Hematopoietic multipotent progenitor cell treated with erythropoietin and hydrocortisone succinate and interleukin-3 and kit ligand, for 6 days (in vitro differentiated cells): ENCODE measurements around the gene PRDM5.

Source experiments
- DNase-seq: peaks from one replicate; pipeline ENCODE4 v3.0.0-alpha.2; 2015

PRDM5 gene

DNA sequence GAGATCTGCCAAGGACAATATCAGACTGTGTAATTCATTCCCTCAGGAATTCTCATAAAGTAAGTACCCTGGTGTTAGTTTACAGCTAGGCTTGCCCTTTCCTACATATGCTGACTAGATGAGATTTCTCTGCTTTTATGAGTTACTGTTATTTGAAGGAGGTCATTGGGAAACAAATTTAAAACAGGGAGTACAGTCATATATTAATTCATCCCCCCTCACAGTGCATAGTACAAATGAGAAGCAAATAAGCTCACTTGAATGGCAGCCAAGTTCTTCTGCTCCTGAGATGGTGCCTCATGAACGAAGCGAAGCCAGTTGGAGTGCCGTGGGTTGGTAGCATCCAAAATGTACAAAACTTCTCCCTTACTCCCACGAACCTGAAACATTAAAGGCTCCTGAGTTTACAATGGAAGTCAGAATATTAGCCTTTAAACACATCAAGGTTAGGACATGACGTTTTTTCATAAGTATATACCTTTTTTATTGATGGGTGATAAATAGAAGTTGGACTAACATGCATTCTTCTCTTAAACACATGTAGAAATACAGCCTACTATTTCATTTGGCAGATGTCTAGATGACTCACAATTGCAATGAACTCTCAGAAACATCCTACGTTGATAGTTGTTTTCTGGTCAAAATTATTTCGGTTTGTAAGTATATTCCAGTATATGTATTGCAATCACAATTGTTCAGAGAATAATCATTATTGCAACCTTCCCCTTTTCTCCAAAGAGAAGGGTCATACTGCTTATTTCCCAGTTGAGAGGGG lies 69.2 kb downstream of the PRDM5 start:
- no peak for DNase-seq

DNA sequence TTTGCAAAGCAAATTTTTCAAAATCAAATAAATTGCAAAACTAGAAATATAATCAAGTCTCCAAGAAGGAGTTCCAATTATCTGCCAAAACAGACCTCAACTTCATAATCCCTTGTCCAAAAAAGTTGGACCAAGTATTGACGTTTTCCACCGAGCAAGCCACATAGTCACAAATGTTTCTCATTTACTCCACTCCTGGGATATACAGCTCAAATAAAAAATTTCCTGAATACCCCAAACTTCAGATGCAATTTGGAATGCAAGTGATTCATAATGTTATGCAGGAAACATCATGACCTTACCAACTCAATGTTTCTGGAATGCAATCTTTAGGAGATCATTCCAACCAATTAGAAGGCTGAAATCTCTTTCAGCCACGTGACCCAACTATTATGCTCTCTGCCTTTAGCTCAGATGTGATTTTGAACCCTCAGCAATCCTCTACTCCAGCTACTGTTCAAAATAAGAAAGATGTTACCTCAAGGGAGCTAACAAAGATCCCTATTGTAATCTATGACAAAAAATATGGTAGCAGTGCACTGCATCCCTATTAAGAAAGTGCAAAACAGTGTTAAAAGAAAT lies 72.4 kb downstream of the PRDM5 start:
- no peak for DNase-seq

DNA sequence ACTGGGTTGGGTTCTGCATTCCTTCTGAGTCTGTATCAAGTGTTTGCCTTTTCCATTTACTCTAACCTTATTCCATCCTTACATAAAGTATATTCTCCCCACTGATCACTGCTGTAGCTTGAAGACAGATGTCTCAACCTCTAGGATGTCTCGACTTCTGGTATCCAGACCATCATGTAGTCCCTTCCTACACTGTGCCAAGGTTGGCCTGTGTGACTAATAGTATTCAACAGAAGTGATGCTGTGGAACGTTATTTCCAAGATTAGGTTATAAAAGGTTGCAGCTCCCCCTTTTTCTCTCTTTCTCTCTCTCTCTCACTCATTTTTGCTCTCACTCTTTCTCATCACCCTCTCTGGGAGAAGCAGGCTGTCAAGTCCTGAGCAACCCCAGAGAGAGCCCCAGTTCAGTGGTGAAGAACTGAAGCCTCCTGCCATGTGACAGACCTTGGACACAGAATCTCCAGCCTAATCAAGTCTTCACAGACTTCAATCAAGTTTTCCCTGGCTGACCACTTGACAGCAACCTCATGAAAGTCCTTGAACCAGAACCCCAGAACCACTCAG lies 75.4 kb downstream of the PRDM5 start:
- DNase-seq = no peak

DNA sequence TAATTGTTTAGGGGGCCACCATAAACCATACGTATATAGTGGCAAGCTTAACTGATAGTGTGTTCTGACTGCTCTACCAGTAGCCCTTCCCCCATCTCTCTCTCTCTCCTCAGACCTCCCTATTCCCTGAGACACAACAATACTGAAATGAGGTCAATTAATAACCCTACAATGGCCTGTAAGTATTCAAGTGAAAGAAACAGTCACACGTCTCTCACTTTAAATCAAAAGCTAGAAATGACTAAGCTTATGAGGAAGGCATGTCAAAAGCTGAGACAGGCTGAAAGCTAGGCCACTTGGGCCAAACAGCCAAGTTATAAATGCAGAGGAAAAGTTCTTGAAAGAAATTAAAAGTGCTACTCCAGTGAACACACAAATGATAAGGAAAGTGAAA lies 78.0 kb downstream of the PRDM5 start:
- no peak for DNase-seq

DNA sequence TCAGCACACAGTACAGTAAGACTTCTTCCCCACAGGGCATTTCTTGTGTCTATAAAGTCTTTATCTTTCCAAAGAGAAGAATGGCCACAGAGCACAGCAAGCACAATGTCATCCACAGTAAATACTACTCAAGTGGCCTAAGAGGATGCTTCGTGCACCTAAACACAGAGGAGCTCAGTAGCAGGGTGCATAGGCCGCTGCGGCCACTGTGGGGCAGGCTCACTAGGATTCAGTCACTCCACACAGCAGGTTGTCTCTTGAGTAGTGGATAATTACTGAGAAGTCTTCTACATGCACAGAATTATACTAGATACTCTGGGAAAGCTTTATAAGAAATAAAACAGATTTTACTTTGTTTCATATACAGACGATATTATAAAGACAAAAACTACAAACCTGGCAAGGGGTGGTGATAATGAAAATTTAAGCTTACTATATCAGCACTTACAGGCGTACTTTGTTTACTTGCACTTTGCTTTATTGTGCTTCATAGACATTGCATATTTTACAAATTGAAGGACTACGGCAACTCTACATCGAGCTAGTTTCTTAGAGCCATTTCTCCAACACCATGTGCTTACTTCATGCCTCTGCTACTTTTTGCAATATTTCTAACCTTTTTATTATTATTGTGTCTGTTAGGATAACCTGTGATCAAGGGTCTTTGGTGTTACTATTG lies 78.5 kb downstream of the PRDM5 start:
- DNase-seq = peak; percentile 17

DNA sequence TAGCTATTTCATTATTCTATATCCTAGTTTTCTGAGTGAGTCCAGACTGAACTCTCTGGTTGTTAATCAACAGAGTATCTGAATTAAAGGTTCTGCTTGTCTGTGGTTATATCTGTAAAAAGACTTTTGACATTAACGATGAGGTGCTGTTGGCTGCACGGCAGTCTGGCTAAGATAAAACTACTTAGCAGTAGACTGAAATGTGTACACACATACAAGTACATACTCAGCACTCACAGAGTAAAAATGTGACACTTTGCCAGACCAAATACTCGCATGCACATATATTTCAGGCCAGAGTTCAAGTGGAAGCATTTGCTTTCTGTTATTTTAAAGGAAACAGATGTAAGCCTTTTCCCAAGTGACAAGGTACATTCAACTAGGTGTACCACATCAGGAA lies 80.5 kb downstream of the PRDM5 start:
- DNase-seq = no peak

DNA sequence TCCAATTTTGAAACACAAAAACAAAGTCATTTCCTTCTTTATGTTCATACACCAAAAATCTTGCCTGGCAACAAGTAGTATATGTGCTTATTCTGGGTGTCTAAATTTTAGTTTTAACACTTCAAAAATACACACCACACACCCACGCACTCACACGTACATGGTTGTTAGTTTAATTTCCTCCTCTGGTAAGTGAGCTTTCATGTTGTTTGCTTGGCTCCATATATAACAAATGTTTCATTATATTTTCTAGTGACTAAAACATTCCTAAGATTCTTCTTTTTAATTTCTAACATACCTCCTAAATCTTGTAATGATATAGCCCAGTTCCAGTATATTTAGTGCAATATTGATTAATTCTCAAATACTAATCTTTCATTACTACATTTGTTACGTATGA lies 80.9 kb downstream of the PRDM5 start:
- no peak for DNase-seq

DNA sequence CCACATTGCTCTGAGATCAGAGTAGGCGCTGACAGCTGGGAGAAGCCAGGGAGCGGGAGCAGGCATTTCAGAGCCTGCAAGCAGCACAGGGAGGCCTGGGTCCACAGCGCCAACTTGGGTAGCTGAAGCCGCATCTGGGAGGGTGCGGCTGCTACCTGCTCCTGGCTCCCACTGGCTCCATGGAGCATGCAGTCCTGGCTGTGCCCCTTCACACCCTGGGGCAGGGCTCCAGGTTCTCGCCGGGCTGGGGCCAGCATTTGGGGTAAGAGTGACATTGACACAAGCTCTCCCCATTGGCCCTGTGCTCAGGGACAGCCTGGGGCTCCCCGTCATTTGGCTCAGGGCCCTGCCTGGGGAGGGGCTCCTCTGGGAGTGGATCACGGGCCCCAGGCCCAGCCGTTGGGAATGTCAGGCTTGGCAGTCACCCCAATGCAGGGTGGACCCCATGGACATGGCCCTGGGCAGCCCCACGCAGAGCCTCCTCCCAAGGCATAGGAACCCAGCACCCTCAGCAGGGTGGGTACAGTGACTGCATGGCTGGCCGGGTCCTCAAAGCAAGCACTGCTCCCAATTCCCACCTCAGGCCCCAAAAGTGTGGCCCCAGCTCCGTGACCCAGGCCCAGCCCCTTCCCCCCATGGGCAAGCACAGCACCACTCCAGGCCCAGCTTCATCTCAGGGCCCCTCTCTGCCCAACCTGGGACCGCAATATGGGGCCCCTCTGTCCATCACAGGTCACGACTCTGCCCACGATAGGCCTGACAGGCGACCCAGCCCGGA lies 82.4 kb downstream of the PRDM5 start:
- no peak for DNase-seq

DNA sequence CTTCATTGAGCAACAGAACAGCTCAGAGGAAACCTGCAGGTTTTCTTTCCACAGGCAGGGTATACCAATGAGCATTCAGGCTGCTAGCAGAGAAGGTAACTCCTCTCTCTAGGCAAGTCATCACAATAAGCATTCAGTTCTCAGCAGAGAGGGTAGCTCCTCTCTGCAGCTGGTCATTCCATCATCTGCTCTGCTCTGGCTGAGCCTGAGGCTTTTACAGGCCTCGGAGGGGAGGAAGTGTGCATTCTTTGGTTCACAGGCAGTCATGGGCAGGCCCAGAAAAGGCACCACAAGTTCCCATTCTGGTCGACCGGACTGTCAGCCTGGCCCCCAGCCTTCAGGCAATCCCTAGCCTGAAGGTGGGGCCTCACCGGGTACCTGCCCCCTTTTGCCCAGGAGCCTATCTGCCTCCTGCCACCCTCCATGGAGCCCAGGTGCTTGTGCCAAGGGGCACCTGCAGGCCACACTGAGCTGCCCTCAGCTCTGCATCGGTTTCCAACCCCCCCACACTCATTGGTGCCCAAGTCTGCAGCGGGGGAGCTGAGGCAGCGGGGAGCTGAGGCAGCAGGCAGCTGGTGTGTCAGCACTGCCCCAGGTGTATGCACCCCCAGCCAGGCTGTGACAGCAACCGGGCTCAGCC lies 83.1 kb downstream of the PRDM5 start:
- DNase-seq = no peak

DNA sequence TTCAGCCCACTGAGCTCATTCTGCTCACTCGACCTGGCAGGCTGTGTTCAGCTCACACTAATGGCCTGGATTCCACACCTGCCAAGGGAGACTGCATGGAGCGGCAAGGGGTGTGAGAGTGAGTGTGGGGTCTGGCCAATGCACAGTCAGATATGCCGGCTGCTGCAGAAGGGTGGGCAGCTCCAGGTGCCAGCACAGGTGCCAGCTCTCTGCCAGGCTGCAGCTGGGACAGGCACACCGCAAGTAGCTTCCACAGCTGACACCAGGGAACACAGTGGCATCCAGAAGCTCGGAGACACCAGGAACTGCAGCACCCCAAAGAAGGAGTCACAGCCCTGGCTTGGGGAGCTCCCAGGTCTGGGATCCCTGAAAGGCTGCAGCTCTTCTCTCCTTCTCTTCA lies 83.7 kb downstream of the PRDM5 start:
- DNase-seq = no peak

DNA sequence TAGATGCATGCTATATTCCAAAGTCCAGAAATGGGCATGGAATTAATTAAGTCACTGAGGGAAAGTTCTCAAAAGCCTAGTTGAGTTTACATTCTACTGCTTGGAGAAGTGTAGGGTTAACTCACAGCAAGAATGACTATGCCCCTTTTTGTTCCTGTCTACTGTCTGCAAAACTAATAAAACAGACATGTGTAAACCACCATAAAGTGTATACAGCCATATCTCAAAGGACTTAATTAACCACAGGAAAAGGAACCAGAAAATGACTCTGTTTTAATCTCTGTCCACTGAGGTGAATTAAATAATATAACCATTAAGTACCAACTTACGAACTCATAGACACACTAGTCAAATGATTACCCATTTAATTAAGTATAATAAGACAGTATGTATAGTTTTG lies 84.9 kb downstream of the PRDM5 start:
- DNase-seq = no peak

DNA sequence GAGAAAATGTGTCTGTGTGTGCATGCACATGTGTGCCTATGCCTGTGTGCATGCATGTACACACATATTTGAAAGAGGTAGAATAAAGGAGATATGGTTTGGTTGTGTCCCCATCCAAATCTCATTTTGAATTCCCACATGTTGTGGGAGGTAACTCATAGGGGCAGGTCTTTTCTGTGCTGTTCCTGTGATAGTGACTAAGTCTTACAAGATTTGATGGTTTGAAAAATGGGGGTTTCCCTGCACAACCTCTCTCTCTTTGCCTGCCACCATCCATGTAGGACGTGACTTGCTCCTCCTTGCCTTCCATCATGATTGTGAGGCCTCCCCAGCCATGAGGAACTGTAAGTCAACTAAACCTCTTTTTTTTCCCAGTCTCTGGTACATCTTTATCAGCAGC lies 87.2 kb downstream of the PRDM5 start:
- DNase-seq = no peak

DNA sequence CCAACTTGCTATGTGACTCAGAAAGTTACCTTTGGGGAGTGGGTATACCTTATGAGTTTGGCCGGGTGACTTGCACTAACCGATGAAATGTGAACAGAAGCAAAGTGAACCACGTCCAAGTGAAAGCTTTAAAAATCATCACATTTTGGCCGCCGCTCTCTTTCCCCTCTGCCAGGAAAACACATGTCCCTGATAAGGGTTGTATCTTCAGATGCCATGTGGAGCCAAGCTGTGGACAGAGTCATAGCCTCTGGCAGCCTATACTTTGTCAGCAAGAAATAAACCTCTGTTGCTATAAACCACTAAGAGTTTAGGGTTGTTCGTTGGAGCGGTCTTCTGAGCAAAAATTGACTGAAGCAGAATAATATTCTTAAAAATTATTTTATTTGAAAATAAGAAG lies 92.3 kb downstream of the PRDM5 start:
- peak; percentile 60 for DNase-seq

DNA sequence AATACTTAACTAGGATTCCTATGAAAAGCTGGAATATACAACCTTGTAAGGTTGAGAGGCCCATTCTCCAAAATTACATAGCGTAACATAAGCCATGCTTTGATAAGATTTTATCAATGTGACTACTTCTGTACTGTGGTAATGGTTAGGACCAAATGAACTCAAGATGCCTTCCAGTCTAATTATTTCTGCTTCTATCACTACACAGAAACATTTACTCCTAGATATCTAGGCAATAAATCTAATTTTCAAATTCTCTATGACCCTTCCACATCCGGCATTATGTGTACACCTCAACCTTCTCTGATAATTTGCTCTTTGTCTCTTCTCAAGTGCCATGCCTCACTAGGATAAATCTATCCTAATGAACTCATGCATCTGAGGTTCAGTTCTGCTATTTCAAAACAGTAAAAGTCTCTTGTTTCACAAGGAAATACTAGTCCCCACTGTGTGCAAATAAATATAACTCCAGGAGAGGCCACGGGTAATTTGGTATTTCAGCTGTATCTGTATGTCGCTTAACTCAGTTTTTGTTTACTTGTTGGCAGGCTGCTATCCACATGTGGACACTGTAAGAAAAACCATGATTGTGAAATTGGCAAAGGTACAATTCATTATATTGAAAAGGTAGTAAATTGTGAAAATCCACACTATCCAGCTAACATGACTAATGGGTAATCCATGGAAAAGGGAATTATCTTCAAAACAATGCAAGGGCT lies 93.3 kb downstream of the PRDM5 start:
- peak; percentile 27 for DNase-seq

DNA sequence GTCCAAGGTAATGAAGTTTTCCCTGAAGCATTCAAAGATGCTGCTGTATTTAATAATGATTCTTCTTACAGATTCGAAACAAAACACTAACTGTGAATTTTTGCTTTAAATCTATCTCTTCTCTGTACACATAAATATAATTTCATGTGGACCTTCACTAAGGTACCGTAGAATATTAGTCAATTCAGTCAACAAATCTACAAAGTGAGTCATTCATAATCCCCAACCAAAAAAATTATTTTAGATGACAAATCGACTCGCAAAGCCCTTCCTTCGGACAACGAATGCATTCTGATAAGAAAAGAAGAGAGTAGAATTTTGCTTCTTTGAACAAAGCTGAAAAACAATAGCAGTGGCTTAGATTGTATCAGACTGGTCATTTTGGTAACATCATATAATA lies 95.7 kb downstream of the PRDM5 start:
- no peak for DNase-seq

DNA sequence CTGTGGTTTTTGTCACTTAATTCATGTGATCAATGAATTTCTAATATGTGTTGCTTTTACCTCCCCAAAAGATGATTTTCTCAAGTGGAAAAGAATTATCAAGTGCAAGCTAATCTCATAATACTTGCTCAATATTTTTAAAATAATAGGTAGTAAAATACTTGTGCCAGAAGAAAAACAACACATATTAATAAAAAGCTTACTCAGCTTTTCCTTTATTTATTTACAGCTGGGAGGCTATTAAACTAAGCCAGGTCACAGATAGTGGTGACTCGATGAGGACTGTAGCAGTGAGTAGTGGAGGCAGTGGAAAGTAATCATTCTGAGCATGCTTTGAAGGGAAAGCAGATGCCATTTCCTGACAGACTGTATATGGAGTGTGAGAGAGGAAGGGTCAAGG lies 96.1 kb downstream of the PRDM5 start:
- DNase-seq = no peak

DNA sequence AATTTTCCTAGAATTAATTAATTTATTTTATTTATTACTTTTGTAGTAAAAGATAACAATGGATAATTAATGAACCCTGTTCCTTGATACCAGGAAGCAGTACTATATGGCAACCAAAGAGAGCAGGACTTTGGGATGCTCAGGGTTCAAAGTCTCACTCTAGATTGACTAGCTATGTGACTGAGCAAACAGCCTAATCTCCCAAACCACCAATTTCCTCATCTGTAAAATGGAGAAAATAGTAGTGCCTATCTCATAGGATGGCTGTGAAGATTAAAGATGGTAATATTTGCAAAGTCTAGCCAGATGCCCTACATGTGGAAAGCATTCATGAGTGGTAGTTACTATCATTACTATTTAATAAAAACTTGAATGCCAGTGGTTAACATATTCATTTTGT lies 97.6 kb downstream of the PRDM5 start:
- DNase-seq = no peak

DNA sequence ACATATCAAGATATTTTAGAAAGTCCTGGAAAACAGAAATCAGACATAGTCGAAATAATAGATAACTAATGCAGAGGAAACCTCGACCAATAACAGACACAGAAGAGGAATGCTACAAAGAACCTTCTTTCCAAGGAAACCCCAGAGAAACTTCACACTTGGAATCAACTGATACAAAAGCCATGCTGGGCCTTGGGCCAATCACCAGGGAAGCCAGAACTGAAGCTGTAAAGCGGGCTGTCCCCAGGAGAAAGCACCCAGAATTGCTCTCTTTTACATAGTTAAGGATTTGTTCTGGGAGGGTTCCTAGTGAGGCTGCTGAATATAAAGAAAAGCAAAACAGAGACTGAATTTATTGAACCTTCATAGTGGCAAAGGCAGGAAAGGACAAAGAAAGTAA lies 100.5 kb downstream of the PRDM5 start:
- no peak for DNase-seq

DNA sequence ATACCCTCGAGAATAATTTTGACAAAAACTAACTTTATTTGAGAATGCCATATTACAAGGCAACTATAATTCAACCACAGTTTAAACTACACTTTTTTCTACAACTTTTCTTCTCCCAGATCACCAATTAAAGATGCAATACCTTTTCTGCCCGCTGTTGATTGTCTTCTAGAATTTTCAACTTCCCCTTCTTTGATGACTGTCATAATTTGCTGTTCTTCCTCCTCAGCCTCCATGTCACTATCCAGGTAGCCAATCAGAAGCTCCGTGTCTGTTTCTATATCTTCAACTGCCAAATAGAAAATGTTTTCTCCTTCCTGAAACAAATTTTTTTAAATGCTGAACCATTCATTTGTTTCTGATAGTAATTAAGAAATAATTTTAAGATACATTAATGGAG lies 101.5 kb downstream of the PRDM5 start:
- DNase-seq = no peak

DNA sequence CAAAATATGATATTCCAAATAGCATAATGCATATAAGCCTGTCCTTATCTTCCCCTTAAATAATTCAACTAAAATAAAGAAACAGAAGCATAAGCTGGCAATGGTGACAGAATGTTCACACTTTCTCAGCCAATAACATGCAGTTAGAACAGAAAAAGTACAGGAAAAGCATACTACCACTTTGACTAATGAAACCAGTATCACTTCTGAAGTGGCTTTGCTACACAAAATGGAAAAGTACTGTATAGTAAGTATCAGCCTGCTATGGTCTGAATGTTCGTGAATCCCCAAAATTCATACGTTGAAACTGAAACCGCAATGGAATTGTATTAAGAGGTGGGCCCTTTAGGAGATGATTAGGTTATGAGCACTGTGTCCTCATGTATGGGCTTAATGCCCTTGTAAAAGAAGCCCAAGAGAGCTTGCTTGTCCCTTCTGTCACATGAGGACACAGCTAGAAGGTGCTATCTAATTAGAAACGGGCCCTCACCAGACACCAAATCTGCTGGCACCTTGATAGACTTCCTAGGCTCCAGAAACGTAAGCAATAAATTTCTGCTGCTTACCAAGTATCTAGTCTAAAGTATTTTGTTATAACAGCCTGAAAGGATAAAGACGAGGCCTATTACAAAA lies 102.6 kb downstream of the PRDM5 start:
- DNase-seq = no peak

DNA sequence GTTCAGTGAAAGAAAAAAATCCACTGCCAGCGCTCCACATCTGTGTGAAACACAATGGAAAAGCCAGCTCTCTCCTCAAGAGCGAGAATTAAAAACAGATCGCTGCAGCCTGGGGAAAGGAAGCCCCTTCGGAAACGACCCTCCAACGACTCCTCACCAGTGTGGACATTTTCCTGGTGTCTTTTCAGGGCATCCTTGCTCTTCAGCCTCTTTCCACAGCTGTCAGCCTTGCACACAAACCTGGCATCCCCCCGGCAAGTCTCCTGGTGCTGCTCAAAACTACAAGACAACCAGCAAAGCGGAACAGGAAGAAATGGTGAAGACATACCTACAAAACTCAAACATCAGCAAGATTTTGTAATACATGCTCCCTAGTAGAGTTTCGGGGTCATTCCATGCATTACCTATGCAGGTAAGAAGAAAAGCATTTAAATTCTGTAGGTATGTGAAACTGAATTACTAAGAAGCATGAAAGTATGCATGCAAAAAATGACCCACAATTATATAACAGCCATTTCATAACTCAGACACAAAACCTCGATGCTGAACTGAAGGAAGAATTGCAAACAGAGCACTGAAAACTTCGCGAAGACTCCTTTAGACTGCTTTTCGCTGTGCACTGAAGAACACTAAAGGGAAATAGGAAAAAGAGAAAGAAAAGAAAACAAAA lies 106.1 kb downstream of the PRDM5 start:
- no peak for DNase-seq
